ENCODE measurements around the gene OR11A1.

OR11A1 gene

DNA sequence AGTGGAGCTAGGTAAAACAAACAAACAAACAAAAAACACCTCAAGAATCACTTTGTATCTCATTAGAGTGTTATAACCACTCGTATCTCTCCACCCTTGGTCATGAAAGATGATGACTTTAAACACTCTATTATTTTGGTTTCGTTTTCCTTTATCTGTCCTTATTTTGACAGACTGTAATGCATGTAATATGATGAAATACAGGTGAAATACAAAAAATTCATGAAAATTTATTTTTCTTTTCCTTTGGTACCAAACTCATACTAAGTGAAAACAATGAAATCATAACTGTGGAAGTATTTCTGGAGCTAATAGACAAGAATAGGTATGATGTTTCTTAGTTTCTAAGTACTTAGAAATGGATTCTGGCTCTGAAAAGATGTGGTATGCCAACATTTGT is 57.3 kb downstream of the OR11A1 start:
- in situ Hi-C loops (cut with MboI; ENCODE audit: low sequenced_read_pairs), result no loop called here

DNA sequence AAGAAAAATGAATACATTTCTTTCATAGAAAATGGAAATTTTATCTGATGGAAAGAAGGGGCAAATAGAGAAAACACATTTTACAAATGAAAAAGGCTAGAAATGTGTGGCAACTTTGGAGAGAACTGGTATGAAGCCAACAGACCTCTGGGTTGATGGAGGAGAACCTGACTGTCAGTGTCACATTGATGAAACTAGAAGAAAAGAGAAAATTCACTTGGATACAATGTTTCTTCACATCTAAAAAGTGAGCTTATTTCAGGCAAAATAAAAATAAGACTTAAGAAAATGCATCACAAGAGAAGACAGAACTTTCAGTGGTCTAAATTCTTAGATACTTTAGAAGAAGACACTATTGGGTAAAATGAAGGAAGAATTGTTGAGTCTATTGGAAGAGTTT is 61.5 kb downstream of the OR11A1 start, which contains the start of gene OR12D2:
Gene OR12D2 (plus strand): TSS at position 301 of the 400 bp plus-strand sequence. CDS start 1,069 bp downstream, outside the sequence.
- in situ Hi-C loops (cut with MboI; ENCODE audit: low sequenced_read_pairs), result no loop called here

DNA sequence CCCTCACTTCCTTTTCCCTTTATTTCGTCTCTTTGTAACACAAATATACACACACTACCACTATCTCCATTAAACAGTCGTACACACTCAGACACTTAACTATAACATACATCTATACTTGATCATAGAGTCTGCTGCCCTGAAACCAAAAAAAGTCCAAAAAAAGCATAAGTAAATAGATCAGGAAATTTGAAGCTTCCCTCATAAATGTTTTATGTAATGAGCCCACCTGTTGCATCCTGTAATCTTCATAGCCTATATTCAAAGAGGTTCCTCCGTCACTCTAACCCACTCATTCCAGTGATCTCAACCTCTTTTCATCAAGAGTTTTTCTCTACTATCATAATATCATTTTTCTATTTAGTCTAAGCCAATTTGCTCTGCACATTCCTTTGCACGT is 68.3 kb downstream of the OR11A1 start:
- in situ Hi-C loops (cut with MboI; ENCODE audit: low sequenced_read_pairs), result no loop called here

DNA sequence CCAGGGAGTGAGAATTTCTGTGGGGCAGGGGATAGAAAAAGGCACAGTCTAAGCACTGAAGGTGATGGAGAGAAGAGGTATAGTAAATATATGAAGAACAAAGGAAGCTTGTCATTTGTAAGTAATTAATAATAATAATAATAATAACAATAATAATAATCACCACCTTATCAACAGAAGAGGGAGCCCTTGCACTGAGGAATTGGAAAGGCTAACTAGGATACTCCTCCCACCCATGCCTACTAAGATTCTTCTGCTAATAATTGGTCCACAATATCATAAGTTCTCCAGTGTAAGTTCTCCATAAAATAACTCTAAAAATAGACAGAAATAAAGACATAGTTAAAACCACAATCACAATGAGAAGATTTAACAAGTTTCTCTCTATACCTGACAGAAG is 80.9 kb downstream of the OR11A1 start:
- in situ Hi-C loops (cut with MboI; ENCODE audit: low sequenced_read_pairs), result no loop called here

Data from HL-60/S4 treated with retinoic acid at 250 ng/mL for 4 days and 3 days (cell line).